ENCODE data around the gene ARFGEF3.

DNA sequence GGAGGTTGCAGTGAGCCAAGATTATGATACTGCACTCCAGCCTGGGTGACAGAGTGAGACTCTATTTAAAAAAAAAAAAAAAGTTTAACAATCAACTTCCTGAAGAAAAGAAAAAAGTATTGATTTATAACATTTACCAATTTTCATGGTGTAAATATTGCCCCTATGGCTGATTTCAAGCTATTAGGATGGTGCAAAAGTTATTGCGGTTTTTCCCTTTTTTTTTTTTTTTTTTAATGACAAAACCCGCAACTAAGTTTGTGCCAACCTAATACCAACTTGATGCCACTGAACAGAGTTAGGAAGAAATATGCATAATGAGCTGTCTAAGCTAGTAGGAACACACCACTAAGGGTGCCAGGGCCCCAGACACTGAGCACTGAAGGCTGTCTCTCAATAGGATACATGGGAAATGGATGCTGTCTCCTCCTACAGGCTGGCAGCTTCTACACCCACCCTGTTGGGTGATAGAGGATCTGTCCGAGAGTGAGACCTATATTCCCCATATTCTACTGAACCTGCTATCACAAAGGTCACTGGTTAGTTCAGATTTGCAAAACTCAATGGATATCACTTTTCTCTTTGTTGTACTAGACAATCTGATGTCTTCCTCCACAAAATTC is 48.0 kb upstream of the ARFGEF3 start:
- TF ChIP-seq, protein P1, sequence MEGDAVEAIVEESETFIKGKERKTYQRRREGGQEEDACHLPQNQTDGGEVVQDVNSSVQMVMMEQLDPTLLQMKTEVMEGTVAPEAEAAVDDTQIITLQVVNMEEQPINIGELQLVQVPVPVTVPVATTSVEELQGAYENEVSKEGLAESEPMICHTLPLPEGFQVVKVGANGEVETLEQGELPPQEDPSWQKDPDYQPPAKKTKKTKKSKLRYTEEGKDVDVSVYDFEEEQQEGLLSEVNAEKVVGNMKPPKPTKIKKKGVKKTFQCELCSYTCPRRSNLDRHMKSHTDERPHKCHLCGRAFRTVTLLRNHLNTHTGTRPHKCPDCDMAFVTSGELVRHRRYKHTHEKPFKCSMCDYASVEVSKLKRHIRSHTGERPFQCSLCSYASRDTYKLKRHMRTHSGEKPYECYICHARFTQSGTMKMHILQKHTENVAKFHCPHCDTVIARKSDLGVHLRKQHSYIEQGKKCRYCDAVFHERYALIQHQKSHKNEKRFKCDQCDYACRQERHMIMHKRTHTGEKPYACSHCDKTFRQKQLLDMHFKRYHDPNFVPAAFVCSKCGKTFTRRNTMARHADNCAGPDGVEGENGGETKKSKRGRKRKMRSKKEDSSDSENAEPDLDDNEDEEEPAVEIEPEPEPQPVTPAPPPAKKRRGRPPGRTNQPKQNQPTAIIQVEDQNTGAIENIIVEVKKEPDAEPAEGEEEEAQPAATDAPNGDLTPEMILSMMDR (conservative IDR thresholded peaks at IDR 0.05; ENCODE audit: low read depth, low read length): peak; percentile 20; the same call in 1 of the 2 replicates
- TF ChIP-seq EZH2 (IDR thresholded peaks at IDR 0.05; ENCODE audit: low read length, unreplicated experiment): no peak
